Stimulated activated naive CD8-positive, alpha-beta T cell treated with anti-CD3 and anti-CD28 coated beads, Interleukin-15, Interleukin-2, amounts not matched to agents 100 U/mL and 50 U/mL, for 24 hours (primary cell): ENCODE results near the gene PAEP.
"Not testable (repeated sequence)": the region's sequence is repeated elsewhere in the genome, so short reads cannot be mapped to it uniquely, and the experiment has no call there.

Experiments
- ATAC-seq: fragments of 150-1000 bp; cut with Tn5 transposase; one replicate; pipeline ENCODE4 v1.10.0; 2021
- DNase-seq: peaks from one replicate; pipeline ENCODE4 v3.0.0; 2021

Gene PAEP

GRCh38 chr9:135561391-135562234 lies at the start of gene PAEP:
Gene PAEP, plus strand, starts transcription at chr9:135561756.
- ATAC-seq, result no peak

GRCh38 chr9:135512241-135512603 lies 49.3 kb upstream of the PAEP start:
- ATAC-seq (no peak), DNase-seq (no peak)

More at GRCh38 chr9:135561391-135562234, at the start of gene PAEP:
- no peak for DNase-seq

GRCh38 chr9:135512904-135513303 lies 48.7 kb upstream of the PAEP start:
- no peak for ATAC-seq

GRCh38 chr9:135513351-135513846 lies 48.2 kb upstream of the PAEP start:
- DNase-seq (no peak), ATAC-seq (no peak)

More at GRCh38 chr9:135512904-135513303, 48.7 kb upstream of the PAEP start:
- DNase-seq, result no peak

- not testable (repeated sequence) for DNase-seq, ATAC-seq
Measured at GRCh38 chr9:135513906-135514305, 47.6 kb upstream of the PAEP start.

GRCh38 chr9:135514342-135515082 lies 47.0 kb upstream of the PAEP start:
- DNase-seq (no peak), ATAC-seq (no peak)

GRCh38 chr9:135515083-135515951 lies 46.2 kb upstream of the PAEP start:
- DNase-seq (no peak), ATAC-seq (no peak)

GRCh38 chr9:135516132-135516860 lies 45.3 kb upstream of the PAEP start:
- no peak for DNase-seq
- peak; percentile 28 for ATAC-seq

- DNase-seq (no peak), ATAC-seq (no peak)
Measured at GRCh38 chr9:135517407-135517822, 44.1 kb upstream of the PAEP start.

GRCh38 chr9:135519179-135519971 lies 42.2 kb upstream of the PAEP start:
- ATAC-seq (no peak), DNase-seq (no peak)

- DNase-seq, result no peak
Measured at GRCh38 chr9:135520916-135521607, 40.5 kb upstream of the PAEP start, which contains the start of gene LCN1. Gene LCN1, plus strand, starts transcription at chr9:135521440. Its CDS starts 58 bp downstream, at chr9:135521498.

GRCh38 chr9:135521608-135522095 lies 39.9 kb upstream of the PAEP start:
- ATAC-seq (no peak), DNase-seq (no peak)

More at GRCh38 chr9:135520916-135521607, 40.5 kb upstream of the PAEP start, which contains the start of gene LCN1:
- no peak for ATAC-seq

GRCh38 chr9:135522137-135522877 lies 39.2 kb upstream of the PAEP start:
- ATAC-seq (no peak), DNase-seq (no peak)

GRCh38 chr9:135522931-135523330 lies 38.6 kb upstream of the PAEP start:
- DNase-seq, result no peak
- no peak for ATAC-seq

GRCh38 chr9:135523521-135524129 lies 37.9 kb upstream of the PAEP start:
- ATAC-seq (no peak), DNase-seq (no peak)

GRCh38 chr9:135524130-135524861 lies 37.3 kb upstream of the PAEP start:
- no peak for ATAC-seq
- DNase-seq, result no peak

GRCh38 chr9:135525241-135526088 lies 36.1 kb upstream of the PAEP start:
- no peak for DNase-seq
- no peak for ATAC-seq
